AG04449 (cell line): ENCODE data around the gene SORD.
"Not testable (repeated sequence)": the region's sequence is repeated elsewhere in the genome, so short reads cannot be mapped to it uniquely, and the experiment has no call there.

ENCODE experiments used
- CTCF ChIA-PET: fragments of 350-600 bp; formaldehyde crosslinking; extraction: SDS; loops from one replicate; lab custom pipeline; 2021; ENCODE audit warnings: antibody characterized with exemption; lab: Yijun Ruan, JAX
- POLR2A ChIA-PET: fragments of 400-600, 350-600 bp; formaldehyde crosslinking; extraction: SDS; loops from one replicate; lab custom pipeline; 2020; ENCODE audit warnings: antibody characterized with exemption, inconsistent platforms; lab: Yijun Ruan, JAX
- DNase-seq: peaks from one replicate; pipeline ENCODE4 v3.0.0-alpha.2; 2010; ENCODE audit warnings: low read depth, low spot score
- H3K4me3 ChIP-seq: 2 replicates; pipeline ENCODE4 v1.5.1; 2011; ENCODE audit warnings: low read depth, mild to moderate bottlenecking, control low read depth, low read length
- TF ChIP-seq, protein P1 (sequence below): IDR thresholded peaks from one replicate; pipeline ENCODE4 v1.5.1; 2011; ENCODE audit warnings: mild to moderate bottlenecking, moderate library complexity, low read length, control low read depth, inconsistent platforms; ENCODE audit not compliant: insufficient read depth; ENCODE audit errors: missing control alignments

SORD gene

DNA sequence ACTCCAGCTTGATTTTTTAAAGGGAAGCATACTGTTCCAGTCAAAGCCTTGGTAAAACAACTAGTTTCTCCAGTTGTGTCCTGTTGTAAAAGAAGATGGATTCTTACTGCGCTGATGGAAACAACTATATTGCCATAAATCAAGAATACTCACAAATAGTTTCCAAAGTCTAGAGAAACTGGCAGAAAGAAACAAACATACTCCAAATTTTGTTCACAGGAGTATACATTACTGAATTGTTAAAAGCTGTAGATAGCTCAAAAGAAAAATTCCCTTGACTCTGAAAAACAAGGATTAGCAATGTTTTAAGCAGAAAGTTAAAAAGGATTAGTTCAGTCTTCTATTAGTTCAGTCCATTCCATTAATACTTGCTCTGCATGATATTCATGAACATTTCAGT lies 27.6 kb downstream of the SORD start:
- CTCF ChIA-PET, result interaction anchor here (1.2 kb wide), 1 partner anchor 14 kb away, joined by 3 read pairs; no protein-coding TSS in a partner anchor
- TF ChIP-seq, protein P1, sequence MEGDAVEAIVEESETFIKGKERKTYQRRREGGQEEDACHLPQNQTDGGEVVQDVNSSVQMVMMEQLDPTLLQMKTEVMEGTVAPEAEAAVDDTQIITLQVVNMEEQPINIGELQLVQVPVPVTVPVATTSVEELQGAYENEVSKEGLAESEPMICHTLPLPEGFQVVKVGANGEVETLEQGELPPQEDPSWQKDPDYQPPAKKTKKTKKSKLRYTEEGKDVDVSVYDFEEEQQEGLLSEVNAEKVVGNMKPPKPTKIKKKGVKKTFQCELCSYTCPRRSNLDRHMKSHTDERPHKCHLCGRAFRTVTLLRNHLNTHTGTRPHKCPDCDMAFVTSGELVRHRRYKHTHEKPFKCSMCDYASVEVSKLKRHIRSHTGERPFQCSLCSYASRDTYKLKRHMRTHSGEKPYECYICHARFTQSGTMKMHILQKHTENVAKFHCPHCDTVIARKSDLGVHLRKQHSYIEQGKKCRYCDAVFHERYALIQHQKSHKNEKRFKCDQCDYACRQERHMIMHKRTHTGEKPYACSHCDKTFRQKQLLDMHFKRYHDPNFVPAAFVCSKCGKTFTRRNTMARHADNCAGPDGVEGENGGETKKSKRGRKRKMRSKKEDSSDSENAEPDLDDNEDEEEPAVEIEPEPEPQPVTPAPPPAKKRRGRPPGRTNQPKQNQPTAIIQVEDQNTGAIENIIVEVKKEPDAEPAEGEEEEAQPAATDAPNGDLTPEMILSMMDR, result no peak
- POLR2A ChIA-PET, result no interaction called here
- no peak for DNase-seq
- H3K4me3 ChIP-seq, result no peak overlapping the region

DNA sequence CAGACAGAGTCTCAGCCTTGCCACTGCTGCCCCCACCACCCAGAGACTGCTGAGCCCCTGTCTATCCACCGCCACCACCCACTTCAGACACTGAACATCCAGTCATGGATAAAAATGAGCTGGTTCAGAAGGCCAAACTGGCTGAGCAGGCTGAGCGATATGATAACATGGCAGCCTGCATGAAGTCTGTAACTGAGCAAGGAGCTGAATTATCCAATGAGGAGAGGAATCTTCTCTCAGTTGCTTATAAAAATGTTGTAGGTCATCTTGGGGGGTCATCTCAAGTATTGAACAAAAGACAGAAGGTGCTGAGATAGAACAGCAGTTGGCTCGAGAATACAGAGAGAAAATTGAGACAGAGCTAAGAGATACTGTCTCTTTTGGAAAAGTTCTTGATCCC lies 29.7 kb downstream of the SORD start:
- DNase-seq, POLR2A ChIA-PET, H3K4me3 ChIP-seq, CTCF ChIA-PET: not testable (repeated sequence)

DNA sequence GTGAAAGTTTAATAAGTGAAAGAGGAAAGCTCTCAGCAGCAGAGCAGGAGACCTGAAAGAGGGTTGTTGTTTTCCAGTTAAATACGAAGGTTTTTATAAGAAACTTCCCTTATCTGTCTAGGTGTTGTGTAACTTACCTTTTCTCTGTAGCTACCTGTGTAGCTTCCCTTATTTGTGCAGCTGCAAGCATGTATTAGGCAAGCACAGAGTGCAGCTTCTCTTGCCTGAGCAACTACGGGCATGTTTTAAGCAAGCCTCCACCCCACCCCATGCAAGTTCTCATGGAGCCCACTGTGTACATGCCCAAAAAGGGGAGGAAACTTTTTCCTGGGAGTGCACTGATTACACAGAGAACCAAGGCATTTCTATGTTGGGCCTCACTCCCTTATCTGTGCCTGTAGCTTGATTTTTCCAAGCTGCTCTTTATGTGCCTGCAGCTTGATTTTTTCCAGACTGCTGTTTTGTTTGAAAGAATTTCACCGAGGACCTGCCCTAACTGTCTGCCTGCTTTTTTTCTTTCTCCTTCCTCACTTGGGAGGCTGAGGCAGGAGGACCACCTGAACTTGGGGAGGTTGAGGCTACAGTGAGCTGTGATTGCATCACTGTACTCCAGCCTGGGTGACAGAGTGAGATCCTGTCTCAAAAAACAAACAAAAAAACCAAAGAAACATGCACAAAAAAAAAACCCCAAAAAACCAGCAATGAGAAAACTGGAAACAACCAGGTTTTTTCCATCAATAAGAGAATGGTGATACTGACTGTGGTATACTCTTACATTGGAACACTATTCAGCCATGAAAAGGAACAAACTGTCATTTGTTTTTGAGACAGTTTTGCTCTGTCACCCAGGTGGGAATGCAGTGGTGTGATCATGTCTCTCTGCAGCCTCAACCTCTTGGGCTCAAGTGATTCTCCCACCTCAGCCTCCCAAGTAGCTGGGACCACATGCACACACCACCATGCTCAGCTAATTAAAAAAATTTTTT lies 36.0 kb downstream of the SORD start:
- H3K4me3 ChIP-seq, POLR2A ChIA-PET, DNase-seq: not testable (repeated sequence)
- CTCF ChIA-PET, result interaction anchor here (1.1 to 1.5 kb wide), 2 partner anchors 22 to 59 kb away, joined by 4 read pairs; no protein-coding TSS in a partner anchor

DNA sequence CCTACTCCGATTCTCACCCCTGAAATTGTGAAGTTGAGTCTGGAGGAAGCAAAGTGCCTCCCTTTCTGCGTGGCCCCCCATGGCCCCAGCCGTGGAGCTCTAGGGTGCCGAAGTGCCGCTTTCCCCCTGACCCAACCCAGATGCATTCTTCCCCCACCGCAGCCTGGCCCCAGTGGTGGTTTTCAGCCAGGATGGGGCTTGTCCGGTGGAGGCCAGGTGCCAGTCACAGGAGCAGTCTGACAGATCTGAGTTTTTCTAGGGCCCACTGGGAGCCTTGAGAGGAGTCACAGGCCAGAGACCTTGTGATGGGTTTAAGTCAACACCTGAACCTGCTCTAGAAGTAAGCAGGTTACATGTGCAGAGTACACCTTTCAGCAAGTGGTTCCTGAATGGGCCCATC lies 39.3 kb downstream of the SORD start:
- POLR2A ChIA-PET, H3K4me3 ChIP-seq, CTCF ChIA-PET, DNase-seq: not testable (repeated sequence)

DNA sequence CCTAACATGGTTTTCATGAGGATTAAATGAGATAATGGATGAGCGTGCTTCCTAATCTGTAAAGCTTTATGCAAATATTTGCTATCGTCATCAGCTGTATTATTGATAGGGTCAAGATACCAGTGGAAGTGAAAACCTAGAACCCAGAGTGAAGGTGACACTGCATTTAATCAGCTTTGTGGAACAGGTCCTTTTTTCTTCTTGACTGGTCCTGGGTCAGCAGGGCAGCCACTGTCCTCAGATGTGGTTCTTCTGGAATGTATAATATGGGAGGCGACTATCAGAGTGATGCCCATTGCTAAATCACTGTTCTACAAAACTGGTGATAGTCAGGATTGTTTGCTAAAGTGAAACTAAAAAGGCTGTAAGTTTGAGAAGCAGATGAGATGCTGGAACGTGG lies 41.4 kb downstream of the SORD start:
- TF ChIP-seq, protein P1, result no peak
- CTCF ChIA-PET, result interaction anchor here (1.2 kb wide), 1 partner anchor 54 kb away, joined by 3 read pairs; no protein-coding TSS in a partner anchor
- no peak for DNase-seq
- POLR2A ChIA-PET, result no interaction called here
- no peak overlapping the region for H3K4me3 ChIP-seq

DNA sequence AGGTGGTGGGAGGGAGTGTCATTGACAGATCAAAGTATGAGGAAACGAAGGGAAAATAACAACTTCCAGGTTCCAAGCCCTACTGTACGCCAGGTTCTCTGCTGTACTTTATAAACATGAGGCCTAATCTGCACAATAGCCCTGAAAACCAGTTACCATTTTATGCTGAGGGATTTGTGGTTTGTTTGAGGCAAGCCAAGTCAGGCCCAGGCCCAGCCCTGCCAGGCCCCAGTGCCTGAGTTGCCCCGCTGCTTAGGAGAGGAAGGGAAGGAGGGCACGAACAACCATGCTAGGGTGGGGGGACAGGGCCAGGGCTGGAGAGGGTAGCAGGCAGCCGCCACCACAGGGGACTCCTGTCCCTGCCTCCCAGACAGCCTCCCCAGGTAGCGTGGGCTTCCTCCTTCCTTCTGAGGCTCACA lies 47.0 kb downstream of the SORD start:
- H3K4me3 ChIP-seq, CTCF ChIA-PET, DNase-seq, POLR2A ChIA-PET: not testable (repeated sequence)

DNA sequence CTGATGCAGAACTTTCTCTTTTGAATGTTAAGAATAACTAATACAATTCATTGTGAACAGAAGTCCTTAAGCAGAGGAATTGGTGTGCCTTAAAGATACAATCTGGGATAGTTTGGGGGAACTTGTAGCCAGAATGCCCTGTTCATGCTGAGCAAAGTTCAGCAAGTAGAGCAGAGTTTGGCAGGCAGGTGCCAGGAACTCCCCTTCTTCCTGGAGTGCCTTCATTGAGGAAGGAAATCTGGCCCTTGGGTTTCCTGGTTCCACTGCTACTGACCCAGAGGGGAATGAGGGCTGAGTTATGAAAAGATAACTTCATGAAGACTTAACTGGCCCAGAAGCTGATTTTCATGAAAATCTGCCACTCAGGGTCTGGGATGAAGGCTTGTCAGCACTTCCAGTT lies 50.6 kb downstream of the SORD start:
- POLR2A ChIA-PET, result not testable (repeated sequence)

DNA sequence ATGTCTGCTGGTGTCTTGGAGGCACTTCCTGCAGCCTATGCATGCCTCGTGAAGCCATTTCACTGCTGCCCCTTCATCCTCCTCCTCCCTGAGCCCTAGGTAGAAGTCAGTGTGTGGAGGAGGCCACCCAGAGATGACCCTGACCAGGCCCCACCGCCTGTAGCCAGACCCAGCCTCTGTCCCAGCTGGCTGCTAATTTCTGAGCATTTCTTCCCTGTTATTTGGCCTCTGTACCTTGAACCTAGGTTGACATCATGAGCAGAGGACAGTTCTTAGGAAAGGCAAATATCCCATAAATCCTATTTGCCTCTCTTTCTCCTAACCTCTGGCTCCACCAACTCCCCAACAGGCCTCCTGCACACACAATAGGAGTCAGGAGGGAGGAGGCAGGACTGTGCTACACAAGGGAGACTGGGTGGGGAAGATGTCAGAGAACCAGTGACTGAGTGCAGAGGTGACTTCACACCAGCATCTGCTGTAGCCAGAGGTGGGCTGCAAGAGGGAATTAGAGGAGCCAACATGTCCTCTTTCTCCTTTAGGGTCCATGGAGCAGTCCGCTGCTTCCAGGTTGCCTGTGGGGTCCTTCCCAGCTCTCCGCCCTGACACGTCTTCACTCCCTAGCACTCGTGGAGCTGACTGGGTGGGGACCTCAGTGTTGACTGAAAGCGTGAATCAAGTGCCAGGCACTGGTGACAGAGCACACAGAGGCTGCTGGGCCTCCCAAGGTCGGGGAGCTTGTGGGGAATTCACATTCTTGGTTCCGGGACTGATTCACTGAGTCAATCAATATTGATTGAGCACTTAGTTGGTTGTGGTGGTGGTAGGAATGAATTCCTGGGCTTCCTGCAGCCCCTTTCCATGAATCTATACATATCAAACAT lies 52.7 kb downstream of the SORD start:
- POLR2A ChIA-PET, CTCF ChIA-PET, H3K4me3 ChIP-seq, DNase-seq: not testable (repeated sequence)

More for the DNA sequence above, 50.6 kb downstream of the SORD start:
- H3K4me3 ChIP-seq, DNase-seq, CTCF ChIA-PET: not testable (repeated sequence)

DNA sequence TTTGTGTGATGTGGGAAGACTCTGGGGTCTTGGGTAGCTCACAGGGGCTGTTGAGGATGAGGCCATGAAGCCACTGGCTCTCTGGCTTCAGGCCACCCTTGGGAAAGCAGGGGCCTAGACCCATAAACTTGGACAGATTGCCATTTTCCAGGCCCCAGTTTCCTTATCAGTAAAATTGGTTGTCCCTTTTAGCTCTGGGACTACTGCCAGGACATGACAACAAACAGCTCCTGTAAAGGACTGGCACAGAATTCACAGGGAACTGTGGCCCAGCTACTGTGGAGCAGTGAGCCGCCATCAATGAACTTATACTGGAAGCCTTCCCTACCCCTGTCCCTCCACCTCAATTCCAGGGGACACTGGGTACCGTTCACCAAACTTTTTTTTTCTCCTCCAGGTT lies 54.4 kb downstream of the SORD start:
- POLR2A ChIA-PET, H3K4me3 ChIP-seq, DNase-seq, CTCF ChIA-PET: not testable (repeated sequence)

DNA sequence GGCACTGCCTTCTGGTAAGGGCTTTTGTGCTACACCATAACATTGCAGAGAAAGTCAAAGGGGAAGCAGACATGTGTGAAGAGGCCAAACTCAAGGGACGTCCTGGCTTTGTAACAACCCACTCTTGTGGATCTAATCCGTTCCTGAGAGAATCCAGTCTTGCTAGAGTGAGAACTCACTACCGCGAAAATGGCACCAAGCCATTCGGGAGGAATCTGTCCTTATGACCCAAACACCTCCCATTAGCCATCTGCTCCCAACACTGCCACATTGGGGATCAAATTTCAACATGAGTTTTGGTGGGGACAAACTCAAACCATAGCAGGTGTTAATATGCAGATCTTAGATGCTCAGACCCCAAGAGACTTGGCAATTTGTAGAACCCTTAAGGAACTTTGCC lies 56.2 kb downstream of the SORD start:
- DNase-seq, CTCF ChIA-PET, H3K4me3 ChIP-seq, POLR2A ChIA-PET: not testable (repeated sequence)

DNA sequence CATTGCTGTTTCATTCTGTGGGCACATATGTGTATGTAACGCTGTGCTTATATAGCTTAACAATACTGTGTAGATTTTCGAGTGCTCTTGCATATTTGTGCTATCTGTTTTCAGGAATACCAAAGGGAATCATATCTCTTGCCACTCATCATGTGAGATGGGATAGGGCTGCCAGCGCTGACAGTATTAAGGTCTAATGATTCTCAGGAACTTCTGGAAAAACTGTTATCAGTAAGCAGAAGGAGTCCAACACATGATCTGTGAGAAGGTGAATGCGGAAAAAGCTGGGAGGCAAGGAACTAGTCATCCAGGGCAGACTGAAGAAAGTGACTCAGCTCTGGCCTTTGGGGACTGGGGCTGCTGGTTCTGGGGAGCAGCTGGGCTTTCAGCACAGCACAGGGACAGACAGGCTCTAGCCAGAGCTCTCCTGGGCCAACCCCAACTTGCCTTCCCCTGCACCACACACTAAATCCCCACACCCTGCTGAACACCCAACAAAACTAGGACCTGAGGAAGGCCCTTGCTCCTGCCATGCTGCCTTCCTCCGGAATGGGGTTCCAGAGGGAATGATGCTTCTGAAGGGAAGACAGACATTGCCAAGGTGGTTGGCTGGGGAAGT lies 56.7 kb downstream of the SORD start:
- H3K4me3 ChIP-seq, CTCF ChIA-PET, DNase-seq, POLR2A ChIA-PET: not testable (repeated sequence)

DNA sequence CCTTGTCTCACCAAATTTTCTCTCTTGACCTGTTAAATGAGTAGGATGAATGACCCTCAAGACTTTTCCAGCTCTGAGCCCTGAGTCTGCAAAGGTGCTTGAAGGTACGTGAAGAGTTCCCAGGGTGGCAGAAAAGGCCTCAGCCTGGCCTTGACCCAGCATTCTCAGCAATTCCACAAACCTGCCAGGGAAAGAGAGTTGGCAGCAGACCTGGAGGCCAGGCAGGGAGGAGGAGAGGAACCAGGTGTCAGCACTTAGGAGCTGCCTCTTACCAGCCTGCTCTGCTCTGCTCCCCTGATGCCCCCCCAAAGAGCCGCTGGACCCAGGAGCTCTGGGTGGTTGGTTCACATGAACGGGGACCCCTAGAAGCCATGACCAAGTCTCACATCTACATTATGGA lies 57.6 kb downstream of the SORD start:
- CTCF ChIA-PET, result interaction anchor here (1.1 kb wide), 1 partner anchor 44 kb away, joined by 4 read pairs; no protein-coding TSS in a partner anchor

DNA sequence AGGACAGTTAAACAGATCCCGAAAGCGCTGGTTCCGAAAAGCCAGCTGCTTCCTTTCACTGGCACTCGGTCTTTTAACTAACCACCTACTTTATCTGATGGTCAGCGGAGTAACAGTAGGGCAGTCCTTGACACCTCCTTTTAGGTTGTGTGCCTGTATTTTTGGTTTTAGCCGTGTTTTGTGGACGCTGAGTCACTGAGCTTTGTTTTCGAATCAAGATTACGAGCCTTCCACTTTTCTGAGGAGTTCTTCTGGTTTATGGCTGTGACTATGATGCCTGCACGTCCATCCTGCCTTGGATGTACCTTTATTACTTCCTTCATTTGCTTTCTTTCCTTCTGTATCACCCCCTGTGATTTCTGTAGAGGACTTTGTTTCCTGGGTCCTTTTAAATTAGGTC lies 59.4 kb downstream of the SORD start:
- POLR2A ChIA-PET, DNase-seq, CTCF ChIA-PET, H3K4me3 ChIP-seq: not testable (repeated sequence)

More for the DNA sequence above, 57.6 kb downstream of the SORD start:
- POLR2A ChIA-PET, DNase-seq, H3K4me3 ChIP-seq: not testable (repeated sequence)
